H1 (cell line): Measurements from ENCODE around the gene CSE1L. TPM values are rescaled to one million over a fixed set of nuclear protein-coding genes. Genes with fewer than 3 reads are reported as not detected.
A peak's percentile ranks its signal among the peaks of the same experiment; 100 is the strongest.

Source experiments
- CTCF ChIA-PET: fragments of 300-600 bp; sonication (Branson Sonifier 250); formaldehyde crosslinking; loops from one replicate; lab custom pipeline; 2021; ENCODE audit not compliant: partially characterized antibody; lab: Charles Lee
- POLR2A ChIA-PET: fragments of 300-600 bp; sonication (Branson Sonifier 250); formaldehyde crosslinking; loops from one replicate; lab custom pipeline; 2021; ENCODE audit warnings: inconsistent platforms; ENCODE audit not compliant: partially characterized antibody; lab: Charles Lee
- DNase-seq, 2 experiments: peaks; one replicate each; pipeline versions ENCODE4 v3.0.0 to v3.0.0-alpha.2; 2010 to 2022; ENCODE audit warnings: low spot score in 2 of 2, low read depth in 1 of 2, mixed read lengths in 1 of 2
- FAIRE-seq: peaks from 2 replicates; lab custom pipeline; 2011; peaks lifted over from hg19 to GRCh38; lab: Jason Lieb, UNC
- H2AFZ ChIP-seq: 2 replicates; pipeline ENCODE4 v1.8.1; 2012; ENCODE audit warnings: low read length, inconsistent platforms
- H2AK5ac ChIP-seq: 2 replicates; pipeline ENCODE4 v1.6.1; 2013; ENCODE audit warnings: low read depth, low read length
- H2BK120ac ChIP-seq: replicated peaks from 2 replicates; pipeline ENCODE3; 2013; ENCODE audit warnings: low read depth, low read length, inconsistent platforms
- H2BK12ac ChIP-seq: 2 replicates; pipeline ENCODE4 v1.6.1; 2013; ENCODE audit warnings: low read depth, low read length
- H2BK15ac ChIP-seq: 2 replicates; pipeline ENCODE4 v1.6.1; 2013; ENCODE audit warnings: low read length
- H2BK20ac ChIP-seq: 2 replicates; pipeline ENCODE4 v1.6.1; 2013; ENCODE audit warnings: low read length
- H2BK5ac ChIP-seq: 2 replicates; pipeline ENCODE4 v1.6.1; 2013; ENCODE audit warnings: low read depth, low read length
- H3K14ac ChIP-seq: 2 replicates; pipeline ENCODE4 v1.6.1; 2013; ENCODE audit warnings: inconsistent platforms; ENCODE audit not compliant: insufficient read length
- H3K18ac ChIP-seq: 2 replicates; pipeline ENCODE4 v1.6.1; 2013; ENCODE audit warnings: low read length; ENCODE audit errors: extremely low read depth
- H3K23ac ChIP-seq: 2 replicates; pipeline ENCODE4 v1.6.1; 2013; ENCODE audit warnings: inconsistent platforms; ENCODE audit not compliant: insufficient read length
- H3K23me2 ChIP-seq: 2 replicates; pipeline ENCODE4 v1.6.1; 2013; ENCODE audit warnings: low read depth, low read length
- H3K27ac ChIP-seq: 2 replicates; pipeline ENCODE4 v1.6.1; 2011; ENCODE audit warnings: low read depth, low read length, inconsistent platforms
- H3K27me3 ChIP-seq, 4 experiments: replicated peaks in 1 of 4; 1 replicate in 1 of 4; 2 replicates in 3 of 4; pipeline versions ENCODE4 v1.6.1 to v1.8.1; 2011 to 2013; ENCODE audit warnings: low read length in 3 of 4, mild to moderate bottlenecking in 3 of 4, inconsistent platforms in 2 of 4, mixed read lengths in 2 of 4, moderate library complexity in 1 of 4; ENCODE audit not compliant: control insufficient read depth in 3 of 4, insufficient read depth in 3 of 4; ENCODE audit errors: extremely low read depth in 1 of 4
- H3K36me3 ChIP-seq, 4 experiments: 2 replicates each; pipeline versions ENCODE4 v1.6.1 to v1.8.1; 2011 to 2013; ENCODE audit warnings: mild to moderate bottlenecking in 4 of 4, low read length in 3 of 4, moderate library complexity in 2 of 4, control low read depth in 1 of 4, inconsistent platforms in 1 of 4; ENCODE audit not compliant: insufficient read depth in 4 of 4, control insufficient read depth in 2 of 4
- H3K4ac ChIP-seq: replicated peaks from 2 replicates; pipeline ENCODE3; 2013; ENCODE audit warnings: low read length, low read depth, mixed read lengths, inconsistent platforms; ENCODE audit not compliant: insufficient read length
- H3K4me1 ChIP-seq, 4 experiments: replicated peaks in 1 of 4; 1 replicate in 1 of 4; 2 replicates in 3 of 4; pipeline versions ENCODE4 v1.6.1 to v1.8.1; 2011 to 2013; ENCODE audit warnings: low read length in 3 of 4, inconsistent platforms in 2 of 4, mixed read lengths in 1 of 4; ENCODE audit not compliant: insufficient read depth in 4 of 4, control insufficient read depth in 3 of 4
- H3K4me2 ChIP-seq, 2 experiments: 2 replicates each; pipeline versions ENCODE4 v1.6.1 to v1.8.1; 2011 to 2013; ENCODE audit warnings: low read depth in 2 of 2, low read length in 2 of 2, control low read depth in 1 of 2, inconsistent platforms in 1 of 2, mild to moderate bottlenecking in 1 of 2; ENCODE audit not compliant: insufficient read depth in 1 of 2
- H3K4me3 ChIP-seq, 4 experiments: fragments of 200-600, 300-600 bp in 1 of 4; sonication (generic), shearing (Covaris generic), sonication (Bioruptor Twin) in 1 of 4; 2 replicates each; pipeline versions ENCODE4 v1.5.1 to v1.8.1; 2011 to 2016; ENCODE audit warnings: low read length in 4 of 4, low read depth in 3 of 4, control low read depth in 2 of 4, inconsistent platforms in 2 of 4, mild to moderate bottlenecking in 2 of 4, mixed read lengths in 1 of 4, moderate library complexity in 1 of 4; ENCODE audit not compliant: insufficient read depth in 2 of 4; ENCODE audit errors: extremely low read depth in 1 of 4
- H3K56ac ChIP-seq: replicated peaks from 2 replicates; pipeline ENCODE3; 2013; ENCODE audit warnings: low read depth, mild to moderate bottlenecking, mixed read lengths, low read length, inconsistent platforms; ENCODE audit not compliant: insufficient read length
- H3K79me1 ChIP-seq: 2 replicates; pipeline ENCODE4 v1.6.1; 2013; ENCODE audit warnings: low read depth, low read length, control low read depth
- H3K79me2 ChIP-seq, 2 experiments: 2 replicates each; pipeline versions ENCODE4 v1.6.1 to v1.8.1; 2012 to 2013; ENCODE audit warnings: low read length in 2 of 2, mild to moderate bottlenecking in 2 of 2, inconsistent platforms in 1 of 2; ENCODE audit not compliant: insufficient read depth in 2 of 2, control insufficient read depth in 1 of 2
- H3K9ac ChIP-seq, 4 experiments: replicated peaks in 1 of 4; 1 replicate in 1 of 4; 2 replicates in 3 of 4; pipeline versions ENCODE4 v1.6.1 to v1.8.1; 2011 to 2013; ENCODE audit warnings: low read depth in 3 of 4, low read length in 3 of 4, control low read depth in 2 of 4, mild to moderate bottlenecking in 2 of 4, moderate library complexity in 2 of 4, inconsistent platforms in 1 of 4; ENCODE audit errors: extremely low read depth in 1 of 4
- H3K9me3 ChIP-seq, 2 experiments: 2 replicates each; pipeline versions ENCODE4 v1.6.1 to v1.8.1; 2012 to 2013; ENCODE audit warnings: mild to moderate bottlenecking in 2 of 2, moderate library complexity in 2 of 2, control low read depth in 1 of 2, inconsistent platforms in 1 of 2, low read depth in 1 of 2, low read length in 1 of 2, mixed read lengths in 1 of 2; ENCODE audit not compliant: insufficient read depth in 2 of 2
- H4K20me1 ChIP-seq, 2 experiments: replicated peaks in 1 of 2; 2 replicates each; pipeline versions ENCODE3 to v1.8.1; 2011 to 2013; ENCODE audit warnings: inconsistent platforms in 2 of 2, low read length in 2 of 2, mild to moderate bottlenecking in 1 of 2; ENCODE audit not compliant: insufficient read depth in 2 of 2, control insufficient read depth in 1 of 2
- H4K5ac ChIP-seq: 2 replicates; pipeline ENCODE4 v1.6.1; 2013; ENCODE audit warnings: low read length, low read depth, mixed read lengths, inconsistent platforms; ENCODE audit not compliant: insufficient read length
- H4K8ac ChIP-seq: 2 replicates; pipeline ENCODE4 v1.8.0; 2013; ENCODE audit warnings: mild to moderate bottlenecking, moderate library complexity, low read length, inconsistent platforms; ENCODE audit not compliant: insufficient read depth; ENCODE audit errors: extremely low read depth
- H4K91ac ChIP-seq: replicated peaks from 2 replicates; pipeline ENCODE3; 2013; ENCODE audit warnings: low read length, mixed read lengths, inconsistent platforms; ENCODE audit not compliant: insufficient read length
- RFX5 ChIP-seq: IDR thresholded peaks from 2 replicates; pipeline ENCODE4 v1.6.1; 2011; ENCODE audit warnings: low read depth, low read length, improper control_type of control experiment, borderline replicate concordance
- TAF7 ChIP-seq: optimal IDR thresholded peaks from 2 replicates; pipeline ENCODE3; 2011; ENCODE audit warnings: low read depth, mild to moderate bottlenecking, inconsistent platforms, low read length, moderate library complexity, borderline replicate concordance
- ZNF274 ChIP-seq: IDR thresholded peaks from 2 replicates; pipeline ENCODE4 v1.7.0; 2012; ENCODE audit warnings: low read length, borderline replicate concordance; ENCODE audit errors: extremely low read depth
- WGBS, 2 experiments: shearing (Covaris generic) in 1 of 2; methylation state at CpG; one replicate each; pipeline versions ENCODE4 v1.1.6 to v1.1.7; 2013 to 2015; ENCODE audit warnings: low lambda C conversion rate in 2 of 2, mixed read lengths in 2 of 2, inconsistent platforms in 1 of 2, low coverage in 1 of 2, missing lambda C conversion rate in 1 of 2; ENCODE audit not compliant: insufficient replicate concordance in 2 of 2, insufficient coverage in 1 of 2, insufficient read length in 1 of 2; ENCODE audit errors: extremely low coverage in 1 of 2, missing lambda C conversion rate in 1 of 2; 5-methylcytosine and 5-hydroxymethylcytosine counted together
- polyA plus RNA-seq, 7 experiments: library from polyadenylated mRNA; depleted of rRNA in 3 of 7; stranded (reverse) in 5 of 7; unstranded in 2 of 7; fragments of >200 nt in 5 of 7; fragments of 200-250 nt in 2 of 7; gene quantifications; 1 replicate in 5 of 7; 2 replicates in 1 of 7; 4 replicates in 1 of 7; pipeline versions ENCODE4 v1.2.1 to v1.2.3, GENCODE V29; 2011 to 2013; ENCODE audit warnings: missing spikeins in 2 of 7, mixed read lengths in 2 of 7
- total RNA-seq: library from RNA; stranded (reverse); fragmentation: NEBNext Ultra II Directional; extraction: Animal tissue kit (Norgen Biotek cat#: 25700); gene quantifications from 2 replicates; pipeline ENCODE4 v1.2.1, GENCODE V29; 2021
- TF ChIP-seq, protein P1 (sequence below): IDR thresholded peaks from 2 replicates; pipeline ENCODE4 v1.6.1; 2012; ENCODE audit warnings: low read length, inconsistent platforms

CSE1L gene
- total and polyA plus RNA-seq, 2 of the 8 experiments (the other 6 are each of a cell fraction or from before 2014, with no cell fraction given), result 94.1 to 269 TPM

- Histone ChIP-seq H3K23ac (no peak overlapping the region), H2BK12ac (no peak overlapping the region), H3K4ac (no peak overlapping the region), H2BK20ac (no peak overlapping the region), H4K5ac (no peak overlapping the region), H3K4me2 (no peak overlapping the region), H3K79me1 (0 out of 2 replicates have a peak, but pooled peaks cover 2% of the 10 kb centered on the region), H3K27ac (no peak overlapping the region), H3K36me3 (peaks cover 22 to 58% (median 42%) of the 10 kb centered on the region in 4 experiments), H3K27me3 (no peaks in the 10 kb centered on the region), H4K20me1 (peaks cover 0 to 10% of the 10 kb centered on the region in 2 experiments), H3K79me2 (no peaks in the 10 kb centered on the region), H3K18ac (no peak overlapping the region), H2AFZ (no peak overlapping the region), H2AK5ac (no peak overlapping the region), H4K91ac (no peak overlapping the region), H3K23me2 (no peaks in the 10 kb centered on the region), H3K4me3 (no peak overlapping the region), H3K9me3 (no peaks in the 10 kb centered on the region), H3K56ac (no peak overlapping the region), H2BK15ac (no peak overlapping the region), H3K4me1 (peaks cover 0 to 1% (median 0%) of the 10 kb centered on the region in 4 experiments; a peak in 1 of 7 replicates), H4K8ac (no peak overlapping the region), H3K14ac (no peak overlapping the region), H2BK5ac (no peak overlapping the region), H3K9ac (0 out of 7 replicates have a peak overlapping the region, but pooled peaks of 1 of the 4 experiments have one; percentile 21), H2BK120ac (no peak overlapping the region)
- TF ChIP-seq ZNF274 (no peak), RFX5 (no peak), TAF7 (peak; percentile 12)
- TF ChIP-seq, protein P1, sequence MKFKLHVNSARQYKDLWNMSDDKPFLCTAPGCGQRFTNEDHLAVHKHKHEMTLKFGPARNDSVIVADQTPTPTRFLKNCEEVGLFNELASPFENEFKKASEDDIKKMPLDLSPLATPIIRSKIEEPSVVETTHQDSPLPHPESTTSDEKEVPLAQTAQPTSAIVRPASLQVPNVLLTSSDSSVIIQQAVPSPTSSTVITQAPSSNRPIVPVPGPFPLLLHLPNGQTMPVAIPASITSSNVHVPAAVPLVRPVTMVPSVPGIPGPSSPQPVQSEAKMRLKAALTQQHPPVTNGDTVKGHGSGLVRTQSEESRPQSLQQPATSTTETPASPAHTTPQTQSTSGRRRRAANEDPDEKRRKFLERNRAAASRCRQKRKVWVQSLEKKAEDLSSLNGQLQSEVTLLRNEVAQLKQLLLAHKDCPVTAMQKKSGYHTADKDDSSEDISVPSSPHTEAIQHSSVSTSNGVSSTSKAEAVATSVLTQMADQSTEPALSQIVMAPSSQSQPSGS, result 0 out of 2 replicates have a peak, but pooled peaks have one; percentile 10
- no peak for DNase-seq
- ChIA-PET POLR2A (interaction anchor here (0.8 to 2.2 kb wide), 10 partner anchors 9 to 145 kb away, joined by 3 to 8 read pairs (median 4); partner anchors contain the start of genes DDX27 and STAU1), CTCF (interaction anchor here (1.1 to 1.4 kb wide), 4 partner anchors 16 to 446 kb away, joined by 3 to 5 read pairs (median 3); no protein-coding TSS in a partner anchor)
- 92% methylated on average over 7 of the region's 7 CpGs; no CpG with 5 or more reads in 1 of the 2 experiments for WGBS, 2 experiments
- no peak for FAIRE-seq
These were observed 57.7 kb downstream of the CSE1L start for GRCh38 chr20:49103647-49104364.
